ENCODE results near the gene PEX14. TPM values are rescaled to one million over a fixed set of nuclear protein-coding genes. Genes with fewer than 3 reads are reported as not detected.
A peak's percentile ranks its signal among the peaks of the same experiment; 100 is the strongest.

Gene PEX14
- total RNA-seq, 4 donors from 2014 or later, result 14.6 to 19.0 (median 17.6) TPM

- no peak overlapping the region for H3K27ac ChIP-seq
- peak in 1 of 2 donors; percentile 54 for DNase-seq (ENCODE audit: low spot score in 2 of 2)
Observed at GRCh38 chr1:10617931-10618885, 143.5 kb downstream of the PEX14 start.

GRCh38 chr1:10620776-10621175, 146.0 kb downstream of the PEX14 start:
- TF ChIP-seq, protein P1, sequence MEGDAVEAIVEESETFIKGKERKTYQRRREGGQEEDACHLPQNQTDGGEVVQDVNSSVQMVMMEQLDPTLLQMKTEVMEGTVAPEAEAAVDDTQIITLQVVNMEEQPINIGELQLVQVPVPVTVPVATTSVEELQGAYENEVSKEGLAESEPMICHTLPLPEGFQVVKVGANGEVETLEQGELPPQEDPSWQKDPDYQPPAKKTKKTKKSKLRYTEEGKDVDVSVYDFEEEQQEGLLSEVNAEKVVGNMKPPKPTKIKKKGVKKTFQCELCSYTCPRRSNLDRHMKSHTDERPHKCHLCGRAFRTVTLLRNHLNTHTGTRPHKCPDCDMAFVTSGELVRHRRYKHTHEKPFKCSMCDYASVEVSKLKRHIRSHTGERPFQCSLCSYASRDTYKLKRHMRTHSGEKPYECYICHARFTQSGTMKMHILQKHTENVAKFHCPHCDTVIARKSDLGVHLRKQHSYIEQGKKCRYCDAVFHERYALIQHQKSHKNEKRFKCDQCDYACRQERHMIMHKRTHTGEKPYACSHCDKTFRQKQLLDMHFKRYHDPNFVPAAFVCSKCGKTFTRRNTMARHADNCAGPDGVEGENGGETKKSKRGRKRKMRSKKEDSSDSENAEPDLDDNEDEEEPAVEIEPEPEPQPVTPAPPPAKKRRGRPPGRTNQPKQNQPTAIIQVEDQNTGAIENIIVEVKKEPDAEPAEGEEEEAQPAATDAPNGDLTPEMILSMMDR (IDR thresholded peaks at IDR 0.05), result no peak
- TF ChIP-seq EP300 (IDR thresholded peaks at IDR 0.05) (no peak), POLR2AphosphoS5 (IDR thresholded peaks at IDR 0.05) (no peak), POLR2A (IDR thresholded peaks at IDR 0.05) (no peak)
- Histone ChIP-seq H3K4me3 (no peak overlapping the region), H3K27ac (no peak overlapping the region), H3K9me3 (no peaks in the 10 kb centered on the region), H3K27me3 (no peaks in the 10 kb centered on the region), H3K36me3 (peaks cover 36% of the 10 kb centered on the region), H3K4me1 (peaks cover 3% of the 10 kb centered on the region)
- 88% methylated on average over 12 of the region's 12 CpGs for WGBS
- peak in 1 of 2 donors; percentile 52 for DNase-seq (ENCODE audit: low spot score in 2 of 2)

More at GRCh38 chr1:10617931-10618885, 143.5 kb downstream of the PEX14 start:
- TF ChIP-seq EP300 (IDR thresholded peaks at IDR 0.05) (no peak), POLR2AphosphoS5 (IDR thresholded peaks at IDR 0.05) (no peak), POLR2A (IDR thresholded peaks at IDR 0.05) (no peak)
- TF ChIP-seq, protein P1 (IDR thresholded peaks at IDR 0.05), result no peak
- no peak overlapping the region for H3K4me3 ChIP-seq
- WGBS, result 97% methylated on average over 14 of the region's 23 CpGs
- H3K36me3 ChIP-seq, result peaks cover 20% of the 10 kb centered on the region
- H3K27me3 ChIP-seq, result no peaks in the 10 kb centered on the region
- H3K4me1 ChIP-seq, result no peaks in the 10 kb centered on the region
- no peaks in the 10 kb centered on the region for H3K9me3 ChIP-seq

GRCh38 chr1:10621906-10622305, 147.2 kb downstream of the PEX14 start:
- Histone ChIP-seq H3K4me1 (peaks cover 3% of the 10 kb centered on the region), H3K9me3 (no peaks in the 10 kb centered on the region), H3K27ac (no peak overlapping the region), H3K36me3 (peaks cover 36% of the 10 kb centered on the region), H3K4me3 (no peak overlapping the region), H3K27me3 (no peaks in the 10 kb centered on the region)
- WGBS, result 77% methylated on average over 9 of the region's 9 CpGs
- no peak for TF ChIP-seq EP300 (IDR thresholded peaks at IDR 0.05)
- TF ChIP-seq POLR2A (IDR thresholded peaks at IDR 0.05), result no peak
- TF ChIP-seq, protein P1 (IDR thresholded peaks at IDR 0.05), result no peak
- no peak for TF ChIP-seq POLR2AphosphoS5 (IDR thresholded peaks at IDR 0.05)
- peak; percentile 51 to 56 for DNase-seq (ENCODE audit: low spot score in 2 of 2)

- no peaks in the 10 kb centered on the region for H3K9me3 ChIP-seq
- peak; percentile 36 to 50 for DNase-seq (ENCODE audit: low spot score in 2 of 2)
- TF ChIP-seq POLR2AphosphoS5 (IDR thresholded peaks at IDR 0.05) (no peak), EP300 (IDR thresholded peaks at IDR 0.05) (no peak), POLR2A (IDR thresholded peaks at IDR 0.05) (no peak)
- TF ChIP-seq, protein P1 (IDR thresholded peaks at IDR 0.05), result no peak
- H3K4me3 ChIP-seq, result no peak overlapping the region
- H3K4me1 ChIP-seq, result peaks cover 3% of the 10 kb centered on the region
- H3K27ac ChIP-seq, result no peak overlapping the region
- H3K36me3 ChIP-seq, result peaks cover 40% of the 10 kb centered on the region
- no peaks in the 10 kb centered on the region for H3K27me3 ChIP-seq
- 95% methylated on average over 24 of the region's 24 CpGs for WGBS
Observed at GRCh38 chr1:10622910-10623685, 148.3 kb downstream of the PEX14 start.
